ENCODE data around the gene ARL8A.
"Not testable (repeated sequence)": the region's sequence is repeated elsewhere in the genome, so short reads cannot be mapped to it uniquely, and the experiment has no call there.

The ARL8A gene

GRCh38 chr1:202113690-202114300, 30.7 kb downstream of the ARL8A start:
- no peak for DNase-seq (ENCODE audit: low spot score)

- no peak for DNase-seq (ENCODE audit: low spot score)
Observed at GRCh38 chr1:202112859-202113689, 31.5 kb downstream of the ARL8A start.

DNA sequence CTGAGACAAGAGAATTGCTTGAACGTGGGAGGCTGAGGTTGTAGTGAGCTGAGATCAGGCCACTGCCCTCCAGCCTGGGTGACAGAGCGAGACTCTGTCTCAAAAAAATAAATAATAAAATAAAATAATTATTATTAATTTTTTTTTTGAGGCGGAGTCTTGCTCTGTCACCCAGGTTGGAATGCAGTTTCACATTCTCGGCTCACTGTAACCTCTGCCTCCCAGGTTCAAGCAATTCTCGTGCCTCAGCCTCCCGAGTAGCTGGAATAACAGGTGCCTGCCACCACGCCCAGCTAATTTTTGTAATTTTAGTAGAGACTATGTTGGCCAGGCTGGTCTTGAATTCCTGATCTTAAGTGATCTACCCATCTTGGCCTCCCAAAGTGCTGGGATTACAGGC, 32.9 kb downstream of the ARL8A start:
- not testable (repeated sequence) for DNase-seq (ENCODE audit: low spot score)

DNA sequence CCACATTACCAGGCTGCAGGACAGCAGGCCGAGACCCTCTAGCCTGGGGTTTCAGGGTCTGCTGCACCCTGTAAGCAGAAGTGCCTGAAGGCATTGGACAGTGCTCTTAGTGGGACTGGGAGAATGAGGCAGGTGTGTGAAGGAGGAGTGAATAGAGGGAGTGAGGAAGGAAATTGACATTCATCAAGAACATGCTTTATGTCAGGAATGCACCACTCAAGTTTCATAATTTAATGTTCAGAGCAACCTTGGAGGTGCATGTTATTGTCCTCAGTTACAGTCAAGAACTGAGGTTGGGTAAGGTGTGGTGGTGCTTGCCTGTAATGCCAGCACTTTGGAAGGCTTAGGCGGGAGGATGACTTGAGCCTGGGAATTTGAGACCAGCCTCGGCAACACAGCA, 33.6 kb downstream of the ARL8A start:
- no peak for DNase-seq (ENCODE audit: low spot score)

DNA sequence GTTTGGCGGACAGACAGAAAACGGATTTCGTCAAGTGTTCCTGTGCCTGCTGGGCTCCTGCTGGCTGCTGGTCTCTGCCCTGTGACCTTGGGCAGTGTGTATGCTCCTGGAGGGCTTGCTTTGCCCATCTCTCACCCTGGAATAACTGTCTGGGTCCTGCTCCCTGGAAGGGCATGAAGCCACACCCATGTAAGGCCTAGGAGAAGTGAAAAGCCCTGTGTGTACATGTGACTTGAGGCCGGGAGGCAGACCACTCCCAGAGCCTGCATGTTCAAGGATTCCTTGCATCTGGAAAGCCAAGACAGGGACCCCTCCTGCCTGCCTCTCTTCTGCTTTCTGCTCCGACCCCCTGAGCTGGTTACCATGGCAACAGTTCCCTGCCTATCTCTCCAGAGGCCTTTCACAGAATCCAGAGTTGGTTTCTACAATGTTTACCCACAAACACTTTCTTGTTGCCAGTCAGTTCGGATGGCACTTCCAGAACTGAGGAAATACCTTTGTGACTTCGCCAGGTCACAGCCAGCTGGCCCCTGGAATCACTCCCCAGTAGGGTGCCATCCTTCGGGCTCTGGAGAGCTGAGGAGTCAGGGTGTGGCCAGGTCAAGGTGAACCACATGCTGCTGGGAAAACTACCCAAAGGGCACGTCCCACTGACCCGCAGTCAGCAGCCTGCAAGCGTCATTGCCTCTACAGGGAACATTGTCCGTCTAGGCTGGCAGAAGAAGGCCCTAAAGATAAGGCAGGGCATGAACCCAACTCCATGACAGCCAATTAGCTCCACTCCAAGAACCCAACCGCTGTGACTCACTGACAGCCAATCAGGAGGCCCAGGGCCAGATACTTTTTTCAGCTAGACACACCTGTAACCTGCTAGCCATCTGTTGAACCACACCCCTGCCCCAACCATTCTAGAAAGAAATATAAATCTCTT, 36.5 kb downstream of the ARL8A start:
- no peak for DNase-seq (ENCODE audit: low spot score)

- no peak for DNase-seq (ENCODE audit: low spot score)
Observed at GRCh38 chr1:202107321-202107761, 37.2 kb downstream of the ARL8A start.

- no peak for DNase-seq (ENCODE audit: low spot score)
Observed at GRCh38 chr1:202106340-202107254, 37.9 kb downstream of the ARL8A start.

DNA sequence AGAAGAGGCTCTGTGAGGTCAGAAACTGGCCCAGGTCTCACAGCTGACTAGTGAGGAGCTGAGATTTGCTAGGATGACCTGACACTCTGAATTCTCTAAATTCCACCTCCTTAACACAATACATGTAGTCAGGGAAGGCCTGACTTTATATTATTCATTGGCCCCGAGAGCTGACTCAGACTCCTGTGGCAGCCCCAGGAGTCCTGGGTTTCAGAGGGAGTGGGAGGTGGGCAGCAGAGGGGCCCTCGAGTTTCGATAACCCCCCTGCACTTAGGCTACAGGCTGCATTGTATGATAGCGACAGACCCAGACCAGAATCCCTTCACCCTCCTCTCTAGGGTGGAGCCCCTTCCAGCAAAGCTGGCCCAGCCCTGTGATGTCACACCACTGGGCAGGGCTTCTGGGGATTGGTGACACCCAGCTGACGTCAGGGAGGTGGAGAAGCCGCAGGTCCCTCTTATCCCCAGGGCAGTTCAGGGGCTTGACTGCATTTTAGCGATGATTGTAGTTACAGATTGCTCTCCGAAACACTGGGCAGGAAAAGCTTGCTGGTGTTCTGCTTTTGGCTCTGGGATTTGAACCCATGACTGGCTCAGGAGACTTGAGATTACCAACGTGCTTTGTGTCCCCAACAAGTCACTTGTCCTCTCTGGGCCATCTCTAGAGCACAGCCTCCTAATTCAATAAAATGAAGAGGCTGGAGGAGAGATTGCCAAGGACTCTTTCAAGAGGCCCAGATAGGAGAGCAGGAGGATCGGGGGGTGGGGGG, 38.8 kb downstream of the ARL8A start:
- no peak for DNase-seq (ENCODE audit: low spot score)

GRCh38 chr1:202104073-202104472, 40.5 kb downstream of the ARL8A start:
- no peak for DNase-seq (ENCODE audit: low spot score)

GRCh38 chr1:202101184-202101583, 43.4 kb downstream of the ARL8A start:
- no peak for DNase-seq (ENCODE audit: low spot score)

- DNase-seq (ENCODE audit: low spot score), result no peak
Observed at GRCh38 chr1:202093858-202094257, 50.7 kb downstream of the ARL8A start.

- DNase-seq (ENCODE audit: low spot score), result no peak
Observed at GRCh38 chr1:202090994-202091393, 53.5 kb downstream of the ARL8A start.

DNA sequence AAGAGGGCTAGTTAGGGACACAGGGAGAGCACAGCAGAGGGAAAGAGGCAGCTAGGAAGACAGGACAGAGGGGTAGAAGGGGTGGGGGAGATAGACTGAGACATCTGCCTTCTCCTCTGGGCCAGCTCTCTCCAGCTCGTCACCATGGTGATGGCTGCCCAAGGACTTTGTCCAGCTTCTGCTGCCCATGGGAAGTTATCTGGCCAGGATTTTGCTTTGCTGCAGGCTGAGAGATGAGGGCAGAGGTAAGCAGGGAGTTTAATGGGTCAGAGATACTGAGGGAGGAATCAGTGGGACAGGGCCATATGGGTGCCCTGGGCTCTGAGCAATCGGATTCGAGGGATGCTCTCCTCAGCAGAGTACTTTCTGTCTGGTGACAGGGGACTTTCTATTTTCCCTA, 56.3 kb downstream of the ARL8A start:
- no peak for DNase-seq (ENCODE audit: low spot score)

GRCh38 chr1:202086579-202087350, 57.8 kb downstream of the ARL8A start:
- DNase-seq (ENCODE audit: low spot score), result no peak

- no peak for DNase-seq (ENCODE audit: low spot score)
Observed at GRCh38 chr1:202085682-202086373, 58.7 kb downstream of the ARL8A start.

- DNase-seq (ENCODE audit: low spot score), result no peak
Observed at GRCh38 chr1:202084791-202085681, 59.5 kb downstream of the ARL8A start.

All from CD4-positive, alpha-beta T cell treated with Interleukin-6 at 100 ng/mL for 8 hours (primary cell).